Mesendoderm (in vitro differentiated cells): ENCODE data around the gene HYOU1. TPM values are rescaled to one million over a fixed set of nuclear protein-coding genes. Genes with fewer than 3 reads are reported as not detected.

ENCODE experiments used
- small RNA-seq: library from polyadenylated mRNA; stranded (forward); fragments of <200 nt; extraction: miRNeasy Mini kit (QIAGEN cat#:217004); gene quantifications from one replicate; pipeline ENCODE3, GENCODE V24; 2013; ENCODE audit not compliant: insufficient read depth

The HYOU1 gene

Small RNA genes lying within 50 kb of the gene (small RNA-seq; reads per million reads assigned to genes)
- not detected for gene AP003392.2
- gene RF00017: not detected
- gene RF00019: not detected
